Activated CD8-positive, alpha-beta memory T cell treated with anti-CD3 and anti-CD28 coated beads for 36 hours (primary cell): Measurements from ENCODE around the gene PLXNA2. TPM values are rescaled to one million over a fixed set of nuclear protein-coding genes. Genes with fewer than 3 reads are reported as not detected.

ENCODE experiments used
- CTCF ChIA-PET: fragments of 350-600 bp; sonication (Branson Sonifier 250); formaldehyde crosslinking; loops from one replicate; lab custom pipeline; 2021; ENCODE audit warnings: antibody characterized with exemption; lab: Charles Lee
- POLR2A ChIA-PET: fragments of 350-600 bp; sonication (Branson Sonifier 250); formaldehyde crosslinking; loops from one replicate; lab custom pipeline; 2021; ENCODE audit warnings: antibody characterized with exemption; lab: Charles Lee
- total RNA-seq, 2 experiments: library from RNA; stranded (reverse); gene quantifications; one replicate each; pipeline ENCODE4 v1.2.3, GENCODE V29; 2021

Gene PLXNA2
- total RNA-seq, 2 experiments from 2014 or later = 0.34 to 0.36 TPM

DNA sequence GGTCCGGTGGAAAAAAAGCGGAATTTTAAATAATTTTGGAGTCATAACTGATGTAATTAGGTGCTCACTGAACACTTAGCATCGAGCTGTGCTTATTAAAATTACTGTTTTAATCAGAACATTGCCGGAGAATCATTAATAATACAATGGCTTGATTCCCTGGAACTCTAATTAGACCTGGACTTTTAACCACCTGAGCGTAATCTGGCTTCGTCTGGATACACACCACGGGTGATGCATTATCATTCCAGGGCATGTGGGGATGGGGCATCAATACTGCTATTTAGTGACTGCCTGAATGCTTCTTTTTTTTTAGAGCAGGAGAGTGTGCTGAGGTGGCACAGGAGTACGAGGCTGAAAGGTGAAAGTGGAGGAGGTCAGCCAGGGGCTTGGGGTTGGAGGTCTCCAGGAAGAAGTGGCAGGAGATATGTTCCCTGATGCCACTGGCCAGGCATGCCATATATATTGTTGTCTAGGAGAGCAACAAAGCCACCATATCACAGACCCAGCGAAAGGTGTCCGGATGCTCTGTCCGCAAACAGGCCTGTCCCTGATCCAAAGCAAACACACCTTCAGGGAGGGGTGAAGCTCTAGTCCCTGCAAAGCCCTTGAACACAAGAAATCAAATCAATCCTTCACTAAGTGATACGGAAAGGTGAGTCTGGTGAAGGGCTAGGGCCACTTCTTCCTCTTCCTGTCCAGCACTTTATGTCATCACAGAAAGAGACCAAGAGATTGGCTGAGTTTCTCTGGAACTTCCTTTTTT lies 125.2 kb downstream of the PLXNA2 start:
- POLR2A ChIA-PET = no interaction called here
- CTCF ChIA-PET = no interaction called here

DNA sequence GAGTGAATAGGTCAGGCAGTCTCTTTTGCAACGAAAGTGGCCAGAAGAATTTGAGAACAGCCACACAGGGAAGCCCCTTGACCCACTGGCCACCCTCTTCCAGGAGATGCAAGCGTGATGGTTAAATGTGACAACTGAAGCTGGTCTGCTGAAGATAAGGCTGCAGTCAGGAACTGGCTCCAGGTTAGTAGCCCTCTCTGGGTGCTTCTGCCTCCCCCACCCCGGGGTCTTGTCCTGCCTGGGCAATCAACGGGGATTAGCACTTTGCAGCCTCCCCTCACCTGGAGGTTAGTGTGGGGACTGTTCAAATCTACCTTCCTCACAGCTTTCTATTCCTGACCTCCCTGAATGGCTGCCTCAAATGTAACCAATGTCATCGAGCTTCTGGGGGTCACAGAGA lies 125.9 kb downstream of the PLXNA2 start:
- ChIA-PET POLR2A (no interaction called here), CTCF (no interaction called here)

DNA sequence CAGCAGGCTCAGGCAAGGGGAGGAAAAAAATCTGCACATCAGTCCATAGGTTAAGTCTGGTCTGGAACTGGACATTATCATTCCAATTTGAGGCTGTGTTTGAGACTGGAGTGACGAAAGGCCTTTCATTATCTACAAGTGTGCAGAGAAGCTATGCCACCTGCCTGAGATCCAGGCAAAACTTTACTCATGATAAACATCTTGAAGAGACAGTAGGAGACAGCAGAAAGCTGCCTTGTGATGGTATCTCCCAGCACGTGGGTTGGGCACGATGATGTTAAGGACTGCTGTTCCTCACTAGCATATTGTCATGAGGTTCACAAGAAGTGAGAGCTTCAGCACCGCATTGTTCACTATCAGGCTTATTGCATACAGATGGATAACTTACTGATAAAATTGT lies 126.4 kb downstream of the PLXNA2 start:
- CTCF ChIA-PET = no interaction called here
- POLR2A ChIA-PET = no interaction called here

DNA sequence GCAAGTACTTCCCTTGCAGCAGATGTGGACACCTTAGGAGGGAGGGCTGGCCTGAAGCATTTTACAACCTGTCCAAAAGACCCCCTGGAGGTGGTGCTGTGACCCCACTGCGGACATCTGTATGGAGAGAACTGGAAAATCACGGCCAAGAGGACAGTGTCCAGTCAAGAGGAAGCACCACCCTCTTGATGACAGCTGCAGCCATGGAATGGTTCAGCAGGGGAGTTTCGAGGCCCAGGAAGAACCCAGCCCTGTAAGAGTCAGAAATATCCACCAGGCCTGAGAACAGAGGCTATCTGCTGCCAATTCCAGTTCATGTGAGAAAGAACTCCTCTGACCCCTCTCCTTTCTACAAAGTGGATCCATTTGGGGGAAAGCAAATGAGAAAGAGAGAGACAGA lies 126.8 kb downstream of the PLXNA2 start:
- POLR2A ChIA-PET = no interaction called here
- CTCF ChIA-PET = no interaction called here

DNA sequence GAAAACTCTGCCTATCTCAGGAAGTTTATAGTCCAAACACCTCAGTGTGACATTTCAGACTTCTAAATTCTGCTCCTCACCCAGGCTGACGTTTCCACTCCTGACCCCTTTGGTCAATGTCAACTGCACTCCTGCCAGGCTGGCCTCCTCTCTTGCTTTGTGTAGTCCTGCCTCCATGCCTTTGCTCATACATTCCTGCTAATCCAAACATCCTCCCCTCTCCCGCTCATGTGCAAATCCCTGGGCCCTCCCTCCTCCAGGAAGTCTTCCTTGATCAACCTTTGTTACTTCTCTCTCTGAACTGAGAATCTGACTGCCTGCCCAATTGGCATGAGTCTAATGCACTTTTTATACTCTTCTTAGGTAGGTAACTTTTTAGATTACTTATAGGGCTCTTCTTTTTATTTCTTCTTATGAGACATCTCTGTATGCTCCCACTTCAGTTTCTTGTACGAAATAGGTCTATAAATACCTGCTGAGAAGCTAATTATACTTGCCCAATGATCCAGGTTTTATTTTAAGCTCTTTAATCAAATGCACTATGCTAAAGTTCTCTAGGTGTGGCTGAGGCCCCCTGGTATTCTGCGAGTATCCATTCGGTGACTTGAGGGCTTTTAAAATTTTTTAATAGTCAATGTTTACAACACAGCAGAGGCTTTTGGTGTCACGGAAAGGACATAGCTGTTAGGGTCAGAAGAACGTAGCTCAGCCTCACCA lies 128.1 kb downstream of the PLXNA2 start:
- ChIA-PET POLR2A (no interaction called here), CTCF (no interaction called here)

DNA sequence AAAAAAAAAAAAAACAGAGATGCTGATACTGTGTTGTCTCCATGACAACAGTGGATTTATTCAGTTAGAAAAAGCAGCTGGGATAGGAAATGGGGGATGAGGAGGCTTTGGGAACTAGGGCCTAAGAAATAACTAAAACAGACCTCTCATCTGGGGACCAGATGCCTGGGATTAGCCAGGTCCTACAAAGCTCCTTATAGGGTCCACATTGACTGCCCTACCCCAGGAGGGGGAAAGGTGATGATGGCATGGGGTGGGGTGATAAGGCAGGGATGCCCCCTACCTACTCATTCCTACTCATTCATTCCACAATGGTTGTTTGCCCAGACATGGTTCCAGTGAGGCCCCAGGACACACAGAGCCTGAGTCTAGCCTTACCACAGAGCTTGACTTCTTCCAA lies 131.2 kb downstream of the PLXNA2 start:
- POLR2A ChIA-PET = no interaction called here

DNA sequence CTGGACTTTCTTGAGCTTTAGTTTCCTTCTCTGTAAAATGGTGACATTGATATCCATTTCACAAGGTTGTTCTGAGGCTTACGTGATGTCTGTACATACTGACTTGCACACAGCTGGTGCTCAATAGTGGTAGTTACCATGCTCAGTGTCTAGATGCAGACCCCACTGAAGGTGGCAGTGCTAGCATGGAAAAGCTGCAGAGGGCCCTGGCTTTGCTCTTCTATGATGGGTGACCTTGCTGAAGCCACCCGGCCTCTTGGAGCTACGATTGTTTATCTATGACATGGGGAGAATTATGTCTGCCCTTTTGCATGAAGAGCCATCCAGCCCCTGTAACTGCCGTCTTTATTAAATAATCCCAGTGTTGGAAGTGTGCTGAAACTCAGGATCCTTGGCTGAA lies 131.8 kb downstream of the PLXNA2 start:
- CTCF ChIA-PET = interaction anchor here (0.7 kb wide), 1 partner anchor 20 kb away, joined by 3 read pairs; no protein-coding TSS in a partner anchor
- POLR2A ChIA-PET = no interaction called here

More for the DNA sequence above, 131.2 kb downstream of the PLXNA2 start:
- CTCF ChIA-PET = interaction anchor here (0.7 to 1.3 kb wide), 2 partner anchors 19 kb away, joined by 3 read pairs; no protein-coding TSS in a partner anchor

DNA sequence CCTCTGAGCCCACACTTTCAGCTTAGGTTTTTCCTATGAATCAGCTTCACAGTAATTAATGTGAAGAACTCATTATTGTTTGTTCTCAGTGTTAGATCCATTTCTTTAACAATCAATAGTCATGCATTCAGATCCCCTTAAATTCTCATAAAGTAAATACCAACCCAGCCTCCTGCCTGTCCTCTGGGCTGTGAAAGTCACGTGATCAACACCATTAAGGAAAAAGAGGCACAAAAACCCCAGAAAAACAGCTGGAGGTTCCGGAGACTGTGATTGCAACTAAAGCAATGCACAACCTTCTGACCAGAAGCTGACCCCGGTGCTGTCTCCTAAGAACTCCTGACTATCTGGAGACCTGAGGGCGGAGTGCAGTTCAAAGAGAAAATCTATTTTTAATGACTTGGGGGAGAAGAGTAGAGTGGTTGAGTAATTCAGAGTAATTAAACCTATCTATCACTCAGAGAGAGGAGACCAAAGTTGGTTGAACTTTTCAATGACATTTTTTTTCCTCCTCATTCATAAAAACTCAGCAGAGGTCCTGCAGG lies 132.5 kb downstream of the PLXNA2 start:
- ChIA-PET POLR2A (no interaction called here), CTCF (no interaction called here)

DNA sequence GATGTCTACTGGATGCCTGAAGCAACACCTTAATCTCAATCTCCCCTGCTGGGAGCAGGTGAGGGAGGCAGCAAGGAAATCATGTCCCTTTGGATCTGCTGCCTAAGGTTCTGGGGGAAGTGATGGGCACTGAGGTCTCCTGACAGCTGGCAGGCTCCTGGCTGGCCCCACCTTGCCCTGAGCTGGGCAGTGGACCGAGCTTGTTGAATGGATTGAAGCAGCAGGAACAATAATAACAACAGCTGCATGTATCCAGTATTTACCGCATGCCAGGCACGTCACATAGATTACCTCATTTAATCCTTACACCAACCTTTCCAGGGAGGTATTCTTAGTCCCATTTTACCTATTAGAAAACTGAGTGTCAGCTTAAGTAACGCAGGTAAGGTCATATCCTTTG lies 133.9 kb downstream of the PLXNA2 start:
- CTCF ChIA-PET = no interaction called here
- POLR2A ChIA-PET = interaction anchor here (0.6 kb wide), 1 partner anchor 8 kb away, joined by 5 read pairs; no protein-coding TSS in a partner anchor

DNA sequence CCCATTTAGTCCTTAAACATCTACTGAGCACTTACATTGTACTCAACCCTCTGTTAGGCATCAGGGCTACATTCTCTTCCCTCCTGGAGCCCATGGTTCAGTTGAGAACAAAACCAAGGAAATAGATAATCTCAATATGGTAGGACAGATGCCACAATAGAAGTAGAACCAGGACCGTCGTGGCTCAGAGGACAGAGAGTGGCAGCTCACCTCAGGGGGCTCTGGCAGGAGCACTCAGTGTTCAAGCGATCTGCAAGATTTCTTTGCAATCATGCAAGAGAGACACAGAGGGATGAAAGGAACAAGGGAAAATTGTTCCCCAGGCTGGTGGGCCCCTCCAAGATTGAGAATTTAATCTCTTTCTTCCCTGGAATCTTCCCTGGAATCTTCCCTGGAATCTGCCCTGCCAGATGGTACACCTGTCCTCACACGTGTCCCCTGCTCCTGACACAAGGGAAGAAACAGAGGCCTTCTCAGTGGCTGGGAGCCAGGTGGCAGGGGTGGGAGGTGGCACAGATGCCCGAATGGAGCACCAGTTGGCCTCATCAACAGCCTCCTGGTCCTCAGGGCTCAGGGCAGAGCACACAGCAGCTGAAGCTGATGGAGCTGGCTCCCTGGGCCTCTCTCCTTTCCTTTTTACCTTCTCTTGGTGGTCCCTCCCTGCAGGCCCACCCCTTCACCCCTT lies 135.4 kb downstream of the PLXNA2 start:
- POLR2A ChIA-PET = no interaction called here
- CTCF ChIA-PET = no interaction called here

DNA sequence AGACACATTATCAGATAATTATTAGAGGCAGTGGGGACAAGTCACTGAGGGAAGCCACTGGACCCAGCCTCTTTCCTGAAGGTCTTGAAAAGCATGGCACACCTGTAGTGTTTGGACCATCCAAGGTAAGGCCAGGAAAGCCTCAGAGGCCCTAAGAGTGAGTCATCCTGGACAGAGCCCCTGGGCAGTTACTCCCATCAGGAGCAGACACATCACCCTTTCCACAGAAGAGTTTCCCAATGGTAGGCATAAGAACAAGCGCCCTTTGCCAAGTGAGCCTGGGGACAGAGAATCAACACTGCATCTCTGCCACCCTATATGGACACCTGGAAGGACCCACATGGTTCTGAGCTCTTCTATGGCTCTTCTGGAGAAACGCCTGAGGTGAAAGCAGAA lies 136.0 kb downstream of the PLXNA2 start:
- CTCF ChIA-PET = no interaction called here
- POLR2A ChIA-PET = no interaction called here

DNA sequence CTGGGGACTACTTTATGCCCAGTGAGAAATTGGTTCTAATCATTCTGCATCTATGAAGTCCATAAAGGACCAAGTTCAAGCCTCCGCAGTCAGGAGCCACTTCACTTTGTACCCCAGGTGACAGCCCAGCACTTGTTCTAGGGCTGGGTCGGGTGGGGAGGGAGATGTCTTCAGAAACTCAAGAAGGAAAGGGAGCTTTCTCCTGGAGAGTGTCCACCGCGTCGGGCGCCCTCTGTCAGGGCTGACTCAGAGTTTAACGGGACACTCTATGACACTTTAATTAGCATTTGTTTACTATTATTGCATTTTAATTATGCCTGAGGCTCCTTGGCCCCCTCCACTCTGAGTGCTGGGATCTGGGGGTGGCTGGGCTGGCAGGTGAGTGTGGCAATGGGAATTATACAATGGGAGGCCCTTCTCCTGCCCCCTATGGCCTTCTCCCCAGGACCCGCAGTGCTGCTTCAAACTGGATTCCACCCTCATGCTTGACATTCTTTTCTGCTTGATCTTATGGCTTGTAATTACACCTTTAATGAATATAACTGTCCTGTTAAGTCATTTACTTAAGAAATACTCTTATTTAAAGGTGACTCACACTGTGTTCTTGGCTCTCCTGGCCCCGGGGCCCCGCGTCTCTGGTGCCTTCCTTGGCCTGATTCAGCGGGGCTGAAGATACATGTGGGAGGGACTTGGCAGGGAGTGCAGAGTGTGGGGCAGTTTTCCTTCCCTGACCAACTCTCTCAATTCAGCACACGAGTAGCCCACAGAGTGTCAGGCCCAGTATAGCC lies 136.6 kb downstream of the PLXNA2 start:
- POLR2A ChIA-PET = no interaction called here
- CTCF ChIA-PET = no interaction called here

DNA sequence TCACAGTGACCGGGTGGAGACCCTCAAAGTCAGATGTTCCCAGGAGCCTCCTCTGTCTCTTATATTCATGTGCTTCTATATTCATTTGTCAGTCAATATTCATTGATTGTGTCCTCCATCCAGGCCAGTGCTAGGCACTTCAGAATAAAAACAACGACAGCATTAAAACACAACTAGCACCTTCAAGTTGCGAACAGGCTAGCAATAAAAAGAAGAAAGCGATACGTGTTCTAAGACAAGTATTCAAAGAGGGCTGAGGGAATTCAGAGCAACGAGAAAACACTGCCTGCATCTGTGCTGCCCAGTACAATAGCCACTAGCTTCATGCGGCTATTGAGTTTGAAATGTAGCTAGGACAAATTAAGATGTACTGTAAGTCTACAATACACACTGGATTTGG lies 138.0 kb downstream of the PLXNA2 start:
- CTCF ChIA-PET = no interaction called here
- POLR2A ChIA-PET = no interaction called here

DNA sequence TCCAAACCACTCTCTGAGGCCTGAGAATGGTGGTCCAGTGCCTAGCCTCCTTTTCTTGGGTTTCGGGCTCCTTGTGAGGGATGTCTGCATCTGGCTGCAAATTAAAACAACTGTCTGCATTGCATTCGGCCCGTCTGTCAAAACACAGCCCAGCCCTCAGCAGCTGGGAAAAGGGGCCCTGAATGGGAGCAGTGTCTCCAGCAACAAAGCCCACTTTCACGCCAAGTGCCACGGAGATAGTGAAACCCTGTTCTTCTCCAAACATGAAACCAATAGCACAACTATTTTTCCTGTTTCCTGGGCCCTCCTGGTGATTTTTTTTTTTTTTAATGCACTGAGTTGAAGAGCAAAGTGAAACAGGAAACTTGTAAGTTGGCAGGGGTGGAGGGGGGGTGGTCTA lies 138.4 kb downstream of the PLXNA2 start:
- CTCF ChIA-PET = no interaction called here
- POLR2A ChIA-PET = no interaction called here

DNA sequence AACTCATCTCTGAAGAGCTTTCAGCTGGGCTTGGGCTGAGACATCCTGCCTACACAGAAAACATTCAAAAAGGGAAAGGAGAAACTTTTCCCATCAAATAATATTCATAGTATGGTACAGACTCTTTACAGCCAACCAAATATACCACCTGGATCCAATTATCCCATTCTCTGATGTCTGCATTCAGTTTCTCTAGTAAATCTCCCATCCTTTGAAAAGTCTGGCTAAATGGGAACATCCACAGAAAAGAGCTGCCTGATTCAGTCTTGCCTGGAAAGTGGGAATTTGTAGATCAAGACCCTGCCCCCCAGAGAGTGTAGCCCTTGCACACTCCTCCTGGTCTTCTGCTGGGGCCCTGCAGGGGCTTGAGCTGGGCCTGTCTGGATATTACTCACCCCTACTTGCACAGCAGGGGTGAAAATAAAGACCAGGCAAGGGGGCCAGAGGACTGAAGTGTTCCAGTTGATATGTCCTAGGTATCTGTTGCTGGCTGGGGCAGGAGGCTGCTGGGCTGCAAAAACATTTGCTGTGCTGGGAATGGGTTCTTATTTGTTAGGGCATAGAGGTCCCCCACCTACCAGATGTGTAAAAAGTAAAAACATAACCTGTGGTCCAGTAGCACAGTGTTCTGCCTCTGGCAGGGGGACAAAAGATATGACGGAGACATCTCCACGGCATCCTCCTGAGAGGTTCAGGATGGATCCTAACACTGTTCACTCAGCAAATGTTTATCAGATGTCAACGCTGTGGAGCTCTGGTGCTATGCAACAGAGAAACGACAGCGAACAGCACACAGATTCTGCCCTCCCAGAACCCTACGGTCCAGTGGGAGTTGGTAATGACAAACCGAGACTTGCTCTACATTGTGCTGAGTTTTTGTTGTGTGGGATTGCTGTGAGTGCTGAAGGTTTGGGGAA lies 140.3 kb downstream of the PLXNA2 start:
- POLR2A ChIA-PET = no interaction called here
- CTCF ChIA-PET = no interaction called here

DNA sequence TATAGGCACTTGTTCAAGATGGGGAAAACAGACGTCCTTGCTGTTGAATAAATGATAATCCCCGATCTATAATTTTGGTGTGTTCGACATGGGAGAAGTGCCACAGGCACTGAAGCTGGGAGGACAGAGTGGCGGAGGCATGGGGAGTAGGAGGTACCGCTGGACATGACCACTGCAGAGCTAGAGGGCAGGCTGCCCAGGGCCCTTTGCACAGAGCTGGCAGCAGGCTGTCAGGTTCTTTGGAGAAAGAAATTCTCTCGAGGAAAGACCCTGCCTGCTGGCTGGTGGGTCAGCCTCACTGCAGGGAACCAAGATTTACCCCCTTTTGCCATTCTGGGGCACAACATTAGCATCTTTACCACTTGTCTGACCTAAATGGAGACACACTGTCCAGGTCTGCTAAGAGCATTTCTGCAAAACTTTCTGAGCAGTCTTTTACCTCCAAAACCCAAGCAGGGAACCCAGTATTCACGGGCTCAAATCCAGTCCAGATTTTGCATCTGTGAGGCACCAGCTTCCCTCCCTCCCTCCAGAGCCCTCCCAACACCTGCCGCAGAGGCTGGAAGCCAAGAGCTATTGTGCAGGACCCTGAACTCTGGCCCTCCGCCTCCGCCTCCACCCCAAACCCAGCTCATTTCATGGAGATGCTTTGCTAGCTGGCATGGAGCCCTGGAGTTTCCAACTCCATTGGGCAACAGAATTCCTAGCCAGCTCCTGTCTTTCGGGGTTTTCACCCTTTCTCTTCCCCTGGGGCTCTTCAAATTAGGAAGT lies 142.3 kb downstream of the PLXNA2 start:
- ChIA-PET POLR2A (interaction anchor here (0.6 kb wide), 1 partner anchor 8 kb away, joined by 5 read pairs; no protein-coding TSS in a partner anchor), CTCF (interaction anchor here (0.6 kb wide), 1 partner anchor 10 kb away, joined by 3 read pairs; no protein-coding TSS in a partner anchor)

DNA sequence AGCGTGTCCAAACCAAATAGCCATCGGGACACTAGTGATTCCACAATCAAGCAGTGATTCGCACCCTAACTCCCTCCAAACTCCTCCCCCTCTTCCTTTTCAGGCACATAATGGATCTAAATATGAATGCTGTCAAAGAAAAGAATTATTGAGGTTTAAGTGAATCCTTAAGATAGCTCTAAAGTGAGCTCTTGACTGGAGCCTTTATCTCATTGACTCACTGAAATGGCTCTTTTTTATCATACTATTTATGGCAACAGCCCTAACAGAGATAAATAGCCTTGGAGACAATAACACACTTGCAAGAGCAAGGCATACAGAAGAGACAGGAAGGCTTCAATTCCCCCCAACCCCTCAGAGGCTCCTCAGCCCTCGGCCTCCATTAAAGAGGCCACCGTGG lies 143.3 kb downstream of the PLXNA2 start:
- ChIA-PET CTCF (no interaction called here), POLR2A (no interaction called here)
